Measurements from ENCODE around the gene ZMYM2. TPM values are rescaled to one million over a fixed set of nuclear protein-coding genes. Genes with fewer than 3 reads are reported as not detected.
A peak's percentile ranks its signal among the peaks of the same experiment; 100 is the strongest.

ZMYM2 gene
- total and polyA plus RNA-seq, 2 experiments from 2014 or later: 87.9 to 159 TPM

DNA sequence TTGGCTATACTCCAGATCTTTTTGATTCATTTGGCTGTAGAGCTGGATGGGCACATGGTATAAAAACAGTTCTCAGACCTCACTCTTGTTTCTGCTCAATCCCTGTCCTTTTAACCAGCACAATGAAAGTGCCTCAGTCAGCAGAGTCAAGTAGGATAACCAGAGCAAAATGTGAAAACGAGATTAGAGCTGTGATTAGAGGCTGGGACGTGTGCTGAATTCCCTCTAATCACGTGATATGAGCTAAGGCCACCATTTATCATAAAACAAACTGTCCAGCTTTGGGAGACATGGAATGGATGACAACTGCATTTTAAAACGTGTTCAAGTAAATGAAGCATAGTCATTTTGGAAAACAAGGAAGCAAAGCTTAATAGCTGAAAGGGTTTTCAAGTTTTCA lies 148.2 kb downstream of the ZMYM2 start:
- 0 out of 2 replicates have a peak overlapping the region, but pooled peaks have one; percentile 2 for H2AFZ ChIP-seq
- no peaks in the 10 kb centered on the region for H3F3A ChIP-seq (replicated peaks; ENCODE audit: low read depth)
- H3K27ac ChIP-seq (ENCODE audit: low read depth): no peak overlapping the region
- no peaks in the 10 kb centered on the region for H3K27me3 ChIP-seq (ENCODE audit: insufficient read depth)
- H3K36me3 Mint-ChIP-seq (ENCODE audit: low read depth): no peaks in the 10 kb centered on the region
- peaks cover 20% of the 10 kb centered on the region for H3K4me1 Mint-ChIP-seq
- no peaks in the 10 kb centered on the region for H4K20me1 ChIP-seq (replicated peaks; ENCODE audit: insufficient read depth)
- no peaks in the 10 kb centered on the region for H3K9me2 ChIP-seq (ENCODE audit: insufficient read depth)
- no peak overlapping the region for H3K27ac Mint-ChIP-seq
- H3K79me2 ChIP-seq (replicated peaks; ENCODE audit: insufficient read depth): no peaks in the 10 kb centered on the region
- TF ChIP-seq, protein P1, sequence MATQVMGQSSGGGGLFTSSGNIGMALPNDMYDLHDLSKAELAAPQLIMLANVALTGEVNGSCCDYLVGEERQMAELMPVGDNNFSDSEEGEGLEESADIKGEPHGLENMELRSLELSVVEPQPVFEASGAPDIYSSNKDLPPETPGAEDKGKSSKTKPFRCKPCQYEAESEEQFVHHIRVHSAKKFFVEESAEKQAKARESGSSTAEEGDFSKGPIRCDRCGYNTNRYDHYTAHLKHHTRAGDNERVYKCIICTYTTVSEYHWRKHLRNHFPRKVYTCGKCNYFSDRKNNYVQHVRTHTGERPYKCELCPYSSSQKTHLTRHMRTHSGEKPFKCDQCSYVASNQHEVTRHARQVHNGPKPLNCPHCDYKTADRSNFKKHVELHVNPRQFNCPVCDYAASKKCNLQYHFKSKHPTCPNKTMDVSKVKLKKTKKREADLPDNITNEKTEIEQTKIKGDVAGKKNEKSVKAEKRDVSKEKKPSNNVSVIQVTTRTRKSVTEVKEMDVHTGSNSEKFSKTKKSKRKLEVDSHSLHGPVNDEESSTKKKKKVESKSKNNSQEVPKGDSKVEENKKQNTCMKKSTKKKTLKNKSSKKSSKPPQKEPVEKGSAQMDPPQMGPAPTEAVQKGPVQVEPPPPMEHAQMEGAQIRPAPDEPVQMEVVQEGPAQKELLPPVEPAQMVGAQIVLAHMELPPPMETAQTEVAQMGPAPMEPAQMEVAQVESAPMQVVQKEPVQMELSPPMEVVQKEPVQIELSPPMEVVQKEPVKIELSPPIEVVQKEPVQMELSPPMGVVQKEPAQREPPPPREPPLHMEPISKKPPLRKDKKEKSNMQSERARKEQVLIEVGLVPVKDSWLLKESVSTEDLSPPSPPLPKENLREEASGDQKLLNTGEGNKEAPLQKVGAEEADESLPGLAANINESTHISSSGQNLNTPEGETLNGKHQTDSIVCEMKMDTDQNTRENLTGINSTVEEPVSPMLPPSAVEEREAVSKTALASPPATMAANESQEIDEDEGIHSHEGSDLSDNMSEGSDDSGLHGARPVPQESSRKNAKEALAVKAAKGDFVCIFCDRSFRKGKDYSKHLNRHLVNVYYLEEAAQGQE (IDR thresholded peaks at IDR 0.05; ENCODE audit: unreplicated experiment): no peak
- TF ChIP-seq, protein P2, sequence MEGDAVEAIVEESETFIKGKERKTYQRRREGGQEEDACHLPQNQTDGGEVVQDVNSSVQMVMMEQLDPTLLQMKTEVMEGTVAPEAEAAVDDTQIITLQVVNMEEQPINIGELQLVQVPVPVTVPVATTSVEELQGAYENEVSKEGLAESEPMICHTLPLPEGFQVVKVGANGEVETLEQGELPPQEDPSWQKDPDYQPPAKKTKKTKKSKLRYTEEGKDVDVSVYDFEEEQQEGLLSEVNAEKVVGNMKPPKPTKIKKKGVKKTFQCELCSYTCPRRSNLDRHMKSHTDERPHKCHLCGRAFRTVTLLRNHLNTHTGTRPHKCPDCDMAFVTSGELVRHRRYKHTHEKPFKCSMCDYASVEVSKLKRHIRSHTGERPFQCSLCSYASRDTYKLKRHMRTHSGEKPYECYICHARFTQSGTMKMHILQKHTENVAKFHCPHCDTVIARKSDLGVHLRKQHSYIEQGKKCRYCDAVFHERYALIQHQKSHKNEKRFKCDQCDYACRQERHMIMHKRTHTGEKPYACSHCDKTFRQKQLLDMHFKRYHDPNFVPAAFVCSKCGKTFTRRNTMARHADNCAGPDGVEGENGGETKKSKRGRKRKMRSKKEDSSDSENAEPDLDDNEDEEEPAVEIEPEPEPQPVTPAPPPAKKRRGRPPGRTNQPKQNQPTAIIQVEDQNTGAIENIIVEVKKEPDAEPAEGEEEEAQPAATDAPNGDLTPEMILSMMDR (conservative IDR thresholded peaks at IDR 0.05; ENCODE audit: low read depth in 2 of 2): no peak
- no peak for TF ChIP-seq EZH2phosphoT487 (IDR thresholded peaks at IDR 0.05; ENCODE audit: unreplicated experiment)
- no peak for TF ChIP-seq STAT1 (IDR thresholded peaks at IDR 0.05; ENCODE audit: unreplicated experiment)
- no peak for TF ChIP-seq POLR2AphosphoS5 (IDR thresholded peaks at IDR 0.05; ENCODE audit: low read depth)
- no peak for TF ChIP-seq ZNF331 (CRISPR knock-in tag; IDR thresholded peaks at IDR 0.05; ENCODE audit: low read depth)
- no peak for TF ChIP-seq JUNB (IDR thresholded peaks at IDR 0.05; ENCODE audit: unreplicated experiment)
- TF ChIP-seq, protein P3, sequence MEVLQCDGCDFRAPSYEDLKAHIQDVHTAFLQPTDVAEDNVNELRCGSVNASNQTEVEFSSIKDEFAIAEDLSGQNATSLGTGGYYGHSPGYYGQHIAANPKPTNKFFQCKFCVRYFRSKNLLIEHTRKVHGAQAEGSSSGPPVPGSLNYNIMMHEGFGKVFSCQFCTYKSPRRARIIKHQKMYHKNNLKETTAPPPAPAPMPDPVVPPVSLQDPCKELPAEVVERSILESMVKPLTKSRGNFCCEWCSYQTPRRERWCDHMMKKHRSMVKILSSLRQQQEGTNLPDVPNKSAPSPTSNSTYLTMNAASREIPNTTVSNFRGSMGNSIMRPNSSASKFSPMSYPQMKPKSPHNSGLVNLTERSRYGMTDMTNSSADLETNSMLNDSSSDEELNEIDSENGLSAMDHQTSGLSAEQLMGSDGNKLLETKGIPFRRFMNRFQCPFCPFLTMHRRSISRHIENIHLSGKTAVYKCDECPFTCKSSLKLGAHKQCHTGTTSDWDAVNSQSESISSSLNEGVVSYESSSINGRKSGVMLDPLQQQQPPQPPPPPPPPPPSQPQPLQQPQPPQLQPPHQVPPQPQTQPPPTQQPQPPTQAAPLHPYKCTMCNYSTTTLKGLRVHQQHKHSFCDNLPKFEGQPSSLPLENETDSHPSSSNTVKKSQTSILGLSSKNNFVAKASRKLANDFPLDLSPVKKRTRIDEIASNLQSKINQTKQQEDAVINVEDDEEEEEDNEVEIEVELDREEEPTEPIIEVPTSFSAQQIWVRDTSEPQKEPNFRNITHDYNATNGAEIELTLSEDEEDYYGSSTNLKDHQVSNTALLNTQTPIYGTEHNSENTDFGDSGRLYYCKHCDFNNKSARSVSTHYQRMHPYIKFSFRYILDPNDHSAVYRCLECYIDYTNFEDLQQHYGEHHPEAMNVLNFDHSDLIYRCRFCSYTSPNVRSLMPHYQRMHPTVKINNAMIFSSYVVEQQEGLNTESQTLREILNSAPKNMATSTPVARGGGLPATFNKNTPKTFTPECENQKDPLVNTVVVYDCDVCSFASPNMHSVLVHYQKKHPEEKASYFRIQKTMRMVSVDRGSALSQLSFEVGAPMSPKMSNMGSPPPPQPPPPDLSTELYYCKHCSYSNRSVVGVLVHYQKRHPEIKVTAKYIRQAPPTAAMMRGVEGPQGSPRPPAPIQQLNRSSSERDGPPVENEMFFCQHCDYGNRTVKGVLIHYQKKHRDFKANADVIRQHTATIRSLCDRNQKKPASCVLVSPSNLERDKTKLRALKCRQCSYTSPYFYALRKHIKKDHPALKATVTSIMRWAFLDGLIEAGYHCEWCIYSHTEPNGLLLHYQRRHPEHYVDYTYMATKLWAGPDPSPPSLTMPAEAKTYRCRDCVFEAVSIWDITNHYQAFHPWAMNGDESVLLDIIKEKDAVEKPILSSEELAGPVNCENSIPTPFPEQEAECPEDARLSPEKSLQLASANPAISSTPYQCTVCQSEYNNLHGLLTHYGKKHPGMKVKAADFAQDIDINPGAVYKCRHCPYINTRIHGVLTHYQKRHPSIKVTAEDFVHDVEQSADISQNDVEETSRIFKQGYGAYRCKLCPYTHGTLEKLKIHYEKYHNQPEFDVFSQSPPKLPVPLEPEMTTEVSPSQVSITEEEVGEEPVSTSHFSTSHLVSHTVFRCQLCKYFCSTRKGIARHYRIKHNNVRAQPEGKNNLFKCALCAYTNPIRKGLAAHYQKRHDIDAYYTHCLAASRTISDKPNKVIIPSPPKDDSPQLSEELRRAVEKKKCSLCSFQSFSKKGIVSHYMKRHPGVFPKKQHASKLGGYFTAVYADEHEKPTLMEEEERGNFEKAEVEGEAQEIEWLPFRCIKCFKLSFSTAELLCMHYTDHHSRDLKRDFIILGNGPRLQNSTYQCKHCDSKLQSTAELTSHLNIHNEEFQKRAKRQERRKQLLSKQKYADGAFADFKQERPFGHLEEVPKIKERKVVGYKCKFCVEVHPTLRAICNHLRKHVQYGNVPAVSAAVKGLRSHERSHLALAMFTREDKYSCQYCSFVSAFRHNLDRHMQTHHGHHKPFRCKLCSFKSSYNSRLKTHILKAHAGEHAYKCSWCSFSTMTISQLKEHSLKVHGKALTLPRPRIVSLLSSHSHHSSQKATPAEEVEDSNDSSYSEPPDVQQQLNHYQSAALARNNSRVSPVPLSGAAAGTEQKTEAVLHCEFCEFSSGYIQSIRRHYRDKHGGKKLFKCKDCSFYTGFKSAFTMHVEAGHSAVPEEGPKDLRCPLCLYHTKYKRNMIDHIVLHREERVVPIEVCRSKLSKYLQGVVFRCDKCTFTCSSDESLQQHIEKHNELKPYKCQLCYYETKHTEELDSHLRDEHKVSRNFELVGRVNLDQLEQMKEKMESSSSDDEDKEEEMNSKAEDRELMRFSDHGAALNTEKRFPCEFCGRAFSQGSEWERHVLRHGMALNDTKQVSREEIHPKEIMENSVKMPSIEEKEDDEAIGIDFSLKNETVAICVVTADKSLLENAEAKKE (CRISPR knock-in tag; IDR thresholded peaks at IDR 0.05): no peak
- TF ChIP-seq, protein P4, sequence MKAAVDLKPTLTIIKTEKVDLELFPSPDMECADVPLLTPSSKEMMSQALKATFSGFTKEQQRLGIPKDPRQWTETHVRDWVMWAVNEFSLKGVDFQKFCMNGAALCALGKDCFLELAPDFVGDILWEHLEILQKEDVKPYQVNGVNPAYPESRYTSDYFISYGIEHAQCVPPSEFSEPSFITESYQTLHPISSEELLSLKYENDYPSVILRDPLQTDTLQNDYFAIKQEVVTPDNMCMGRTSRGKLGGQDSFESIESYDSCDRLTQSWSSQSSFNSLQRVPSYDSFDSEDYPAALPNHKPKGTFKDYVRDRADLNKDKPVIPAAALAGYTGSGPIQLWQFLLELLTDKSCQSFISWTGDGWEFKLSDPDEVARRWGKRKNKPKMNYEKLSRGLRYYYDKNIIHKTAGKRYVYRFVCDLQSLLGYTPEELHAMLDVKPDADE (IDR thresholded peaks at IDR 0.05): no peak
- no peak overlapping the region; the same call in 1 of the 3 replicates for H3K4me3 Mint-ChIP-seq
- H3K9me3 Mint-ChIP-seq: no peaks in the 10 kb centered on the region
- DNase-seq (ENCODE audit: low spot score) (no peak), ATAC-seq (no peak; the same call in 2 of the 3 replicates)
- H3K4me2 ChIP-seq: peak overlapping the region; percentile 6
- peaks cover 9% of the 10 kb centered on the region for H3K27me3 Mint-ChIP-seq (ENCODE audit: insufficient read depth, low read depth, poor library complexity)
- peaks cover 22% of the 10 kb centered on the region for H3K4me1 ChIP-seq (ENCODE audit: insufficient read depth)
- H3K36me3 ChIP-seq (ENCODE audit: insufficient read depth): no peaks in the 10 kb centered on the region
- H3K4me3 ChIP-seq: no peak overlapping the region

Data from GM23338 (cell line).